Mesenchymal stem cell (in vitro differentiated cells and primary cell): ENCODE data around the gene IFI44L.
A peak's percentile ranks its signal among the peaks of the same experiment; 100 is the strongest.

Source experiments
- DNase-seq: peaks from one replicate; pipeline ENCODE4 v3.0.0-alpha.2; 2013
- H2AFZ ChIP-seq: one replicate; pipeline ENCODE4 v1.6.1; 2013; ENCODE audit warnings: low read depth, mild to moderate bottlenecking, control low read depth, inconsistent platforms, low read length, moderate library complexity
- H2AK5ac ChIP-seq: 2 replicates; pipeline ENCODE4 v1.6.1; 2013; ENCODE audit warnings: low read length, moderate library complexity, mild to moderate bottlenecking, inconsistent platforms; ENCODE audit not compliant: severe bottlenecking
- H2BK120ac ChIP-seq: one replicate; pipeline ENCODE4 v1.6.1; 2013; ENCODE audit warnings: low read depth, mild to moderate bottlenecking, inconsistent platforms, low read length, moderate library complexity
- H2BK12ac ChIP-seq, 2 experiments: one replicate each; pipeline ENCODE4 v1.6.1; 2013; ENCODE audit warnings: inconsistent platforms in 2 of 2, low read length in 2 of 2, mild to moderate bottlenecking in 2 of 2, moderate library complexity in 2 of 2, control low read depth in 1 of 2
- H2BK15ac ChIP-seq: one replicate; pipeline ENCODE4 v1.6.1; 2013; ENCODE audit warnings: mild to moderate bottlenecking, low read depth, inconsistent platforms; ENCODE audit not compliant: poor library complexity, severe bottlenecking
- H2BK5ac ChIP-seq: 2 replicates; pipeline ENCODE4 v1.6.1; 2013; ENCODE audit warnings: low read depth, mild to moderate bottlenecking, low read length, control low read depth, inconsistent platforms; ENCODE audit not compliant: poor library complexity, severe bottlenecking
- H3K14ac ChIP-seq, 2 experiments: one replicate each; pipeline ENCODE4 v1.6.1; 2013; ENCODE audit warnings: inconsistent platforms in 2 of 2, low read length in 2 of 2, control low read depth in 1 of 2, mild to moderate bottlenecking in 1 of 2, moderate library complexity in 1 of 2
- H3K18ac ChIP-seq, 2 experiments: one replicate each; pipeline ENCODE4 v1.6.1; 2013; ENCODE audit warnings: inconsistent platforms in 2 of 2, low read length in 2 of 2, control low read depth in 1 of 2, low read depth in 1 of 2, mild to moderate bottlenecking in 1 of 2
- H3K23ac ChIP-seq, 2 experiments: one replicate each; pipeline ENCODE4 v1.6.1; 2013; ENCODE audit warnings: inconsistent platforms in 2 of 2, low read length in 2 of 2, mild to moderate bottlenecking in 2 of 2, moderate library complexity in 2 of 2, control low read depth in 1 of 2
- H3K27ac ChIP-seq: 2 replicates; pipeline ENCODE4 v1.5.1; 2013; ENCODE audit warnings: mild to moderate bottlenecking, moderate library complexity, low read length, control low read depth, inconsistent platforms; ENCODE audit not compliant: poor library complexity, severe bottlenecking
- H3K27me3 ChIP-seq, 2 experiments: 2 replicates each; pipeline versions ENCODE4 v1.6.1 to v1.7.0; 2013; ENCODE audit warnings: low read length in 2 of 2, mild to moderate bottlenecking in 2 of 2, moderate library complexity in 2 of 2, control low read depth in 1 of 2, inconsistent platforms in 1 of 2; ENCODE audit not compliant: control insufficient read depth in 1 of 2, insufficient read depth in 1 of 2
- H3K36me3 ChIP-seq, 2 experiments: 2 replicates each; pipeline versions ENCODE4 v1.6.1 to v1.7.0; 2013; ENCODE audit warnings: low read length in 2 of 2, control low read depth in 1 of 2, inconsistent platforms in 1 of 2, low read depth in 1 of 2, mild to moderate bottlenecking in 1 of 2; ENCODE audit not compliant: insufficient read depth in 2 of 2, control insufficient read depth in 1 of 2
- H3K4ac ChIP-seq, 2 experiments: one replicate each; pipeline ENCODE4 v1.6.1; 2013; ENCODE audit warnings: inconsistent platforms in 2 of 2, low read length in 2 of 2, mild to moderate bottlenecking in 2 of 2, moderate library complexity in 2 of 2, control low read depth in 1 of 2, low read depth in 1 of 2
- H3K4me1 ChIP-seq: 2 replicates; pipeline ENCODE4 v1.6.1; 2013; ENCODE audit warnings: low read depth, low read length, control low read depth; ENCODE audit not compliant: control insufficient read depth, insufficient read depth
- H3K4me2 ChIP-seq: 2 replicates; pipeline ENCODE4 v1.6.1; 2013; ENCODE audit warnings: low read length, mild to moderate bottlenecking, inconsistent platforms; ENCODE audit not compliant: poor library complexity, severe bottlenecking
- H3K4me3 ChIP-seq, 2 experiments: 2 replicates each; pipeline versions ENCODE4 v1.5.1 to v1.7.0; 2013; ENCODE audit warnings: low read length in 2 of 2, mild to moderate bottlenecking in 2 of 2, control low read depth in 1 of 2, low read depth in 1 of 2; ENCODE audit not compliant: insufficient read depth in 1 of 2
- H3K79me1 ChIP-seq: replicated peaks from 2 replicates; pipeline ENCODE4 v1.6.1; 2013; ENCODE audit warnings: mild to moderate bottlenecking, control low read depth, low read length, inconsistent platforms; ENCODE audit not compliant: poor library complexity, severe bottlenecking
- H3K9ac ChIP-seq: 2 replicates; pipeline ENCODE4 v1.7.0; 2013; ENCODE audit warnings: mild to moderate bottlenecking, low read length, moderate library complexity
- H3K9me3 ChIP-seq: 2 replicates; pipeline ENCODE4 v1.7.0; 2013; ENCODE audit warnings: mild to moderate bottlenecking, low read length; ENCODE audit not compliant: control insufficient read depth
- H4K8ac ChIP-seq: one replicate; pipeline ENCODE4 v1.6.1; 2013; ENCODE audit warnings: inconsistent platforms, mild to moderate bottlenecking, low read length, moderate library complexity
- H4K91ac ChIP-seq: one replicate; pipeline ENCODE4 v1.6.1; 2013; ENCODE audit warnings: mild to moderate bottlenecking, low read length, inconsistent platforms
- WGBS: methylation state at CpG from one replicate; pipeline ENCODE4 v1.1.7; 2013; ENCODE audit warnings: mixed read lengths; 5-methylcytosine and 5-hydroxymethylcytosine counted together

The IFI44L gene

GRCh38 chr1:78620666-78621065 is 418 bp downstream of the IFI44L start:
- Histone ChIP-seq H2AFZ (no peak overlapping the region), H3K27me3 (no peaks in the 10 kb centered on the region), H3K9me3 (no peaks in the 10 kb centered on the region), H3K23ac (no peak overlapping the region), H3K79me1 (no peaks in the 10 kb centered on the region), H2BK12ac (no peak overlapping the region), H4K91ac (no peak overlapping the region), H3K27ac (no peak overlapping the region), H2BK15ac (no peak overlapping the region), H2BK120ac (no peak overlapping the region), H3K18ac (no peak overlapping the region), H2BK5ac (no peak overlapping the region), H3K4me1 (peaks cover 5% of the 10 kb centered on the region), H3K4ac (no peak overlapping the region), H3K9ac (peak overlapping the region; percentile 92), H2AK5ac (no peak overlapping the region), H3K4me2 (no peak overlapping the region), H3K4me3 (peak overlapping the region in 1 of 2 experiments; percentile 75), H3K14ac (no peak overlapping the region), H3K36me3 (no peaks in the 10 kb centered on the region), H4K8ac (no peak overlapping the region)
- 40% methylated on average over 1 of the region's 1 CpG for WGBS
- no peak for DNase-seq

DNA sequence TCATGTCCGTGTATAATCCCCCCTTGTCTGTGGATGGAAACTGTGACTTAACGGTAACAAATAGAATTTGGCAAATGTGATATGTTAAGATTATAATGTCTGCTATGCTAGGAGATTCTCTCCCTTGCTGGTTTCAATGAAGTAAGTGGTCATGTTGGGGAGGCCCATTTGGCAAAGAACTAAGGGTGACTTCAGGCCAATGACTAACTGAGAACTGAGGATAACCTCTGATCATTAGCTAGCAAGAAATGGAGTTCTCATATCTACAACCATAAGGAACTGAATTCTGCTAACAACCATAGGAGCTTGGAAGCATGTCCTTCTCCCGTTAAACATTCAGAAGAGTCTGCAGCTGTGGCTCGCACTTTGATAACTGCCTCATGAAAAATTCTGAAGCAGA is 2.3 kb downstream of the IFI44L start:
- Histone ChIP-seq H3K23ac (no peak overlapping the region), H3K4me3 (no peak overlapping the region), H2BK120ac (no peak overlapping the region), H3K4me1 (peaks cover 5% of the 10 kb centered on the region), H3K79me1 (no peaks in the 10 kb centered on the region), H3K18ac (no peak overlapping the region), H2BK15ac (no peak overlapping the region), H3K27me3 (no peaks in the 10 kb centered on the region), H4K8ac (no peak overlapping the region), H2AK5ac (no peak overlapping the region), H2BK12ac (no peak overlapping the region), H3K36me3 (no peaks in the 10 kb centered on the region), H3K9me3 (no peaks in the 10 kb centered on the region), H2AFZ (no peak overlapping the region), H3K4ac (no peak overlapping the region), H3K9ac (no peak overlapping the region), H2BK5ac (no peak overlapping the region), H3K14ac (no peak overlapping the region), H4K91ac (no peak overlapping the region), H3K4me2 (no peak overlapping the region), H3K27ac (no peak overlapping the region)
- 95% methylated on average over 4 of the region's 4 CpGs for WGBS
- no peak for DNase-seq

DNA sequence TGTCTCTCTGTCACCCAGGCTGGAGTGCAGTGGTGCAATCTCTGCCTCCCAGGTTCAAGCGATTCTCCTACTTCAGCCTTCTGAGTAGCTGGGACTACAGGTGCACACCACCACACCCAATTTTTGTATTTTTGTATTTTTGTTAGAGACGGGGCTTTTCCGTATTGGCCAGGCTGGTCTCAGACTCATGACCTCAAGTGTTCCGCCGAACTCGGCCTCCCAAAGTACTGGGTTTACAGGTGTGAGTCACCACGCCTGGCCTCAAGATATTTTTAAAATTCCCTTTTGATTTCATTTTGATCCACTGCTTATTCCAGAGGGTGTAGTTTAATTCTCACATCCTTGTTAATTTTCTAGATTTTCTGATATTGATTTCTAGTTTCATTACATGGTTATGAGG is 3.8 kb downstream of the IFI44L start:
- Histone ChIP-seq H2BK12ac (no peak overlapping the region), H3K36me3 (peaks cover 0 to 7% of the 10 kb centered on the region in 2 experiments), H2BK15ac (no peak overlapping the region), H3K9ac (no peak overlapping the region), H2AFZ (no peak overlapping the region), H3K23ac (no peak overlapping the region), H4K8ac (no peak overlapping the region), H3K4me1 (peaks cover 3% of the 10 kb centered on the region), H3K14ac (no peak overlapping the region), H3K79me1 (no peaks in the 10 kb centered on the region), H3K4ac (no peak overlapping the region), H3K18ac (no peak overlapping the region), H3K27ac (no peak overlapping the region), H2BK120ac (no peak overlapping the region), H3K4me2 (no peak overlapping the region), H3K27me3 (no peaks in the 10 kb centered on the region), H4K91ac (no peak overlapping the region), H3K4me3 (no peak overlapping the region), H2AK5ac (no peak overlapping the region), H2BK5ac (no peak overlapping the region), H3K9me3 (no peaks in the 10 kb centered on the region)
- DNase-seq = no peak
- WGBS = 94% methylated on average over 7 of the region's 7 CpGs

DNA sequence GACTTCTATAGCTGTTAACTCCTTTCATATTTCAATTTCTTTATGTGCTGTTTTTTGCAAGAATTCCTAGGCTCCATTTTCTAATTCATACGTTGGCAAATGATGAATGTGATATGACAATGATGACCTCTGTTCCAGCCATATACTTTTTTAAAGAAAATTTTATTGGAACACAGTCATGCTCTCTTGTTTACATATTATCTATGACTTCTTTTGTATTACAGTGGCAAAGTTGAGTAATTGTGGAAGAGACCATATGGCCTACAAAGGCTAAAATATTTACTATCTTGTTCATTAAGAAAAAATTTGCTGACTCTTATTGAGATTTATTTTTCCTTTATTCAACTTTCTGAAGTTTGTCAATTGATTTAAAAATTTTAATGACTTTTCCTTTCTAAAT is 7.1 kb downstream of the IFI44L start:
- Histone ChIP-seq H3K4me2 (no peak overlapping the region), H3K79me1 (no peaks in the 10 kb centered on the region), H4K8ac (no peak overlapping the region), H3K27ac (no peak overlapping the region), H3K4me1 (no peaks in the 10 kb centered on the region), H2AK5ac (no peak overlapping the region), H2BK120ac (no peak overlapping the region), H3K36me3 (peaks cover 0 to 7% of the 10 kb centered on the region in 2 experiments), H3K14ac (no peak overlapping the region), H4K91ac (no peak overlapping the region), H2BK15ac (no peak overlapping the region), H3K18ac (no peak overlapping the region), H3K9me3 (no peaks in the 10 kb centered on the region), H3K23ac (no peak overlapping the region), H3K27me3 (no peaks in the 10 kb centered on the region), H3K9ac (no peak overlapping the region), H2BK12ac (no peak overlapping the region), H2BK5ac (no peak overlapping the region), H3K4me3 (no peak overlapping the region), H3K4ac (no peak overlapping the region), H2AFZ (no peak overlapping the region)
- DNase-seq = no peak
- no CpG with 5 or more reads among the region's 1 CpG for WGBS
